SKM-1 (cell line): Measurements from ENCODE around the gene UNKL.

Experiments used
- DNase-seq: peaks from one replicate; lab custom pipeline; 2025; ENCODE audit not compliant: unreplicated experiment; lab: John Stamatoyannopoulos, UW

Gene UNKL

DNA sequence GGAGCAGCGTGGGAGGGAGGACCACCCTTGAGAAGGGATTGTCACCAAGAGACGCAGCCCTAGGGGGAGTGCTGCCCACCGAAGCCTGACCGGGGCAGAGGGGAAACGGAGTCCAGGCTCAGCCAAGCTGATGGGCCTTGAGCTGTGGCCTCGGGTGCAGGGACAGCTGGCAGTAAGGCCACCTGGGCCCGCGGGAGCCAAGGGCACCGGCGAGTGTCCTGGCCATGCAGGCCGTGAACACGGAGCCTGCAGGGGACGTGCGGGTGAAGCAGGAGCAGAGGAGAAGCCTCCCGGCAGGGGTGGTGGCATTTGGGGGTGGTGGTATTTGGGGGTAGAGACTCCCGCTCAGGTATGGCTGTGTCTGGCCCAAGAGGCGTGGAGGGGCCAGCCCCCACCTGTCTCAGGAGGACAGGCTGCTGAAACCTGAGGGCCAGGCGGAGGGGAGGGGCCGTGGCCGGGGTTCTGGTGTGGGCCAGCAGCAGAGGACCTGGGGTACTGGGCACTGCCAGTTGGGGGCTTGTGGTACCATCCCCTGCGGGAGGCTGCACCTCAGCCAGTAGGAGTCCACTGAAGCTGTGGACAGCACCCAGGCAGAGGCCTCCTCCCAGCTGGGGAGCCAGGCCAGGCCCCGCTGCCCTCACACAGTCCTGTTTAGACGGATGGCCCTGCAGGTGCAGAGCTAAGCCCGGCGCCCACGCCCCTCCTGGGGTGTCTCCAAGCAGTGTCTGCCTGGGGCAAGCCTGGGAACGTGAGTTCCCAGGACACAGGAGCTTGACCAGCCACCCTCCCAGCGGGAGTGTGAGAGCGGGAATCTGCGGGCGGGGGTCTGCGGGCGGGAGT is 58.2 kb downstream of the UNKL start:
- no peak for DNase-seq

- DNase-seq: no peak
Observed at GRCh38 chr16:1355591-1355990, 58.9 kb downstream of the UNKL start.

GRCh38 chr16:1354815-1355540 is 59.5 kb downstream of the UNKL start:
- no peak for DNase-seq

DNA sequence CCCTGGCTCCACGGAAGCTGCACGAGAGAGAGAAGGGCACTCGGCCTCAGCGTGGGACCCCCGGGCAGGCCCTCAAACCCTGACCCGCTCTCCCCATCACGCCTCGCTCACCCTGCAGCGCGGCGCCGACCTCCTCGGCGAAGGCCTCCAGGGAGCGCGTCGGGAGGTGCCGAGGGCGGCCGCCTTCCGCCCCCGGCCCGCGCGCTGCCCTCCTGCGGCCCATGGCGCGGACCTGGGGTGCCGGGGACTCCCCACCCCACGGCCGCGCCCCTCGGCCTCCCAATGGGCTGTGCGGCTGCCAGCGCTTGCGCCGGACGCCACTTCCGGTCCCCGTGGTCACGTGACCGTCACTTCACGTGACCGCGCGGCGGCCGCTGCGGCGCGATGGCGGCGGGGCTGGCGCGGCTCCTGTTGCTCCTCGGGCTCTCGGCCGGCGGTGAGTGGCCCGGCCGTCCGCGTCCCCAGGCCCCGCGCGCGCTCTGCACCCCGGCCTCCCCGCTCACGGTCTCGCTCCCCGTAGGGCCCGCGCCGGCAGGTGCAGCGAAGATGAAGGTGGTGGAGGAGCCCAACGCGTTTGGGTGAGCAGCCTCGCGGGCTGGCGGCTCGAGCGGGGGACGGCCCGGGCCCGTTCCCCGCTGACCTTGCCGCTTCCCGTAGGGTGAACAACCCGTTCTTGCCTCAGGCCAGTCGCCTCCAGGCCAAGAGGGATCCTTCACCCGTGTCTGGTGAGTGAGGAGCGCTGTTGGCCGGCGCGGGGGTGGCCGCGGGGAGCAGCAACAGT is 62.7 kb downstream of the UNKL start, which contains the start of the genes GNPTG and TSR3:
Gene GNPTG, plus strand, starts transcription at position 350 of the 781 bp plus-strand sequence. Its CDS starts 35 bp downstream, at position 385.
Gene TSR3, minus strand, starts transcription at position 297 of the 781 bp plus-strand sequence. Its CDS starts 74 bp downstream, at position 223.
- peak; percentile 13 for DNase-seq

DNA sequence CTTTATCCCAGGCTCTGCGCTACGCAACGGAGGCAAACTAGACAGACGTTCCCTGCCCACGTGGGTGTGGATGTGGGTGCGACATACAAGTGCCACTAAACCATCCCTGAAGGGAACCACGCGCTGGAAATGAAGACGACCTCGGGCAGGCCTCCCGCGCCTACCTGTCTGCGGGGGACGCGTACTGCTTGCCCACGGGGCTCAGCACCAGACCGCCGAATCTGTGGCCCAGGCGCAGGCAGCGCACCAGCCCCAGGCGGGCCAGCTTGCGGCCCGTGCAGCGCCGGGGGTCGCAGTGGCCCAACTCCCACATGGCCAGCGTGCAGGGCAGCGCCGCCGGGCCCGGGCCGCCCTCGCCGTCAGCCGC is 63.3 kb downstream of the UNKL start:
- DNase-seq: no peak

GRCh38 chr16:1350691-1351090 is 63.8 kb downstream of the UNKL start:
- no peak for DNase-seq

- no peak for DNase-seq
Observed at GRCh38 chr16:1349951-1350350, 64.6 kb downstream of the UNKL start.

GRCh38 chr16:1349351-1349750 is 65.2 kb downstream of the UNKL start:
- DNase-seq: no peak

GRCh38 chr16:1348926-1349325 is 65.6 kb downstream of the UNKL start:
- no peak for DNase-seq

GRCh38 chr16:1348441-1348840 is 66.1 kb downstream of the UNKL start:
- DNase-seq: no peak

DNA sequence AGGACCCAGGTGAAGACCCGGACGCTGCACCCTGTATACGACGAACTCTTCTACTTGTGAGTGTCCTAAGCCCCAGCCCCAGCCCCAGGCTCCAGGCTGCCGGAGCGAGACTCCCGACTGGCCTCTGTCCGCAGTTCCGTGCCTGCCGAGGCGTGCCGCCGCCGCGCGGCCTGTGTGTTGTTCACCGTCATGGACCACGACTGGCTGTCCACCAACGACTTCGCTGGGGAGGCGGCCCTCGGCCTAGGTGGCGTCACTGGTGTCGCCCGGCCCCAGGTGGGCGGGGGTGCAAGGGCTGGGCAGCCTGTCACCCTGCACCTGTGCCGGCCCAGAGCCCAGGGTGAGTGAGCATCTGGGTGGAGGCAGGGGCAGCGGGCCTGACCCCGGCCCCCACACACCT is 66.5 kb downstream of the UNKL start:
- DNase-seq: no peak

DNA sequence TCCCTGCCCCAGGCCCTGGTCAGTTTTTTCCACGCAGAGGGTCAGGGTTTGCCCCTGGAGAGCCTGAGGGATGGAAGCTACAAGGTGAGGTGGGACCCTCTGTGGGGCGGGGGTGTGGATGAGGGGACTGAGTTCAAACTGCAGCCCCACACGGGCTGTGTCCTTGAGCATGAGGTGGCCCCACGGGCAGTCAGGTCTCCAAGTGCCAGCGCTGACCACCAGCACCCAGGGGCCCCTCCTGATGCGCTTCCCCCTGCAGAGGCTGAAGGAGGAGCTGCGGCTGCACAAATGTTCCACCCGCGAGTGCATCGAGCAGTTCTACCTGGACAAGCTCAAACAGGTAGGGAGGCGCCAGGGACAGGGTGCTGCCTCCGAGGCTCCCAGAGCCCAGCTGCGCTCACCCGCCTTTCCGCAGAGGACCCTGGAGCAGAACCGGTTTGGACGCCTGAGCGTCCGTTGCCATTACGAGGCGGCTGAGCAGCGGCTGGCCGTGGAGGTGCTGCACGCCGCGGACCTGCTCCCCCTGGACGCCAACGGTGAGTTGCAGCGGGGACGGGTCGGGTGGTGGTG is 67.1 kb downstream of the UNKL start:
- DNase-seq: no peak

GRCh38 chr16:1346422-1347285 is 67.8 kb downstream of the UNKL start:
- DNase-seq: no peak

GRCh38 chr16:1345651-1346421 is 68.7 kb downstream of the UNKL start:
- DNase-seq: no peak

- DNase-seq: no peak
Observed at GRCh38 chr16:1345087-1345486, 69.4 kb downstream of the UNKL start.

GRCh38 chr16:1344499-1344898 is 70.0 kb downstream of the UNKL start:
- no peak for DNase-seq

GRCh38 chr16:1343428-1344242 is 70.9 kb downstream of the UNKL start:
- no peak for DNase-seq
